CD4-positive, alpha-beta T cell (primary cell): Measurements from ENCODE around the gene XPR1. TPM values are rescaled to one million over a fixed set of nuclear protein-coding genes. Genes with fewer than 3 reads are reported as not detected.

Experiments
- ATAC-seq: fragments of 200-7000 bp; cut with Tn5 transposase; one replicate; pipeline ENCODE4 v1.10.0; 2022; ENCODE audit warnings: mild to moderate bottlenecking; ENCODE audit not compliant: poor library complexity
- CTCF ChIA-PET: fragments of 350-600 bp; sonication (Branson Sonifier 250); formaldehyde crosslinking; loops from one replicate; lab custom pipeline; 2021; ENCODE audit warnings: antibody characterized with exemption, inconsistent platforms; lab: Charles Lee
- POLR2A ChIA-PET: fragments of 350-600 bp; sonication (Branson Sonifier 250); formaldehyde crosslinking; loops from one replicate; lab custom pipeline; 2021; ENCODE audit warnings: antibody characterized with exemption, inconsistent platforms; lab: Charles Lee
- DNase-seq, 14 experiments: peaks; one replicate each; pipeline ENCODE4 v3.0.0-alpha.2; 2013 to 2020; ENCODE audit warnings: mixed read lengths in 2 of 14
- H3K27ac ChIP-seq, 2 donors: one replicate each; pipeline versions ENCODE4 v1.5.1 to v1.7.0; 2013; ENCODE audit warnings: low read length in 2 of 2, low read depth in 1 of 2, mild to moderate bottlenecking in 1 of 2
- H3K27me3 ChIP-seq, 2 experiments: 1 replicate in 1 of 2; 2 replicates in 1 of 2; pipeline versions ENCODE4 v1.6.1 to v1.7.0; 2013; ENCODE audit warnings: low read length in 2 of 2, control low read depth in 1 of 2, mild to moderate bottlenecking in 1 of 2, moderate library complexity in 1 of 2; ENCODE audit not compliant: insufficient read depth in 2 of 2, control insufficient read depth in 1 of 2
- H3K36me3 ChIP-seq: one replicate; pipeline ENCODE4 v1.6.1; 2013; ENCODE audit warnings: low read length, control low read depth; ENCODE audit not compliant: insufficient read depth
- H3K4me1 ChIP-seq: one replicate; pipeline ENCODE4 v1.6.1; 2013; ENCODE audit warnings: low read length, control low read depth; ENCODE audit not compliant: insufficient read depth
- H3K4me3 ChIP-seq: one replicate; pipeline ENCODE4 v1.5.1; 2013; ENCODE audit warnings: mild to moderate bottlenecking, low read length, moderate library complexity
- H3K9me3 ChIP-seq, 2 experiments: 1 replicate in 1 of 2; 2 replicates in 1 of 2; pipeline versions ENCODE4 v1.6.1 to v1.7.0; 2013; ENCODE audit warnings: low read length in 2 of 2, mild to moderate bottlenecking in 2 of 2, control low read depth in 1 of 2, moderate library complexity in 1 of 2; ENCODE audit not compliant: control insufficient read depth in 1 of 2, insufficient read depth in 1 of 2
- H3K27ac Mint-ChIP-seq: one replicate; pipeline ENCODE4 v1.8.0; 2020; ENCODE audit warnings: mixed read lengths
- H3K27me3 Mint-ChIP-seq: one replicate; pipeline ENCODE4 v1.8.0; 2021; ENCODE audit warnings: mixed read lengths
- H3K36me3 Mint-ChIP-seq: one replicate; pipeline ENCODE4 v1.8.0; 2021; ENCODE audit warnings: low read depth, mixed read lengths
- H3K4me1 Mint-ChIP-seq: one replicate; pipeline ENCODE4 v1.8.0; 2021; ENCODE audit warnings: low read depth, mixed read lengths
- H3K4me3 Mint-ChIP-seq: one replicate; pipeline ENCODE4 v1.8.0; 2020; ENCODE audit warnings: mild to moderate bottlenecking, mixed read lengths
- H3K9me3 Mint-ChIP-seq: one replicate; pipeline ENCODE4 v1.8.0; 2020; ENCODE audit warnings: mixed read lengths
- intact Hi-C, 2 experiments: fragments of 100-400 bp; cut with DNase I in 1 of 2; cut with micrococcal nuclease in 1 of 2; formaldehyde crosslinking; loops; one replicate each; pipeline versions ENCODE4 v1.15.1 to v1.9.0; 2023 to 2025; cut with DNase I, micrococcal nuclease
- total RNA-seq, 174 experiments: library from RNA in 2 of 174; stranded (reverse) in 2 of 174; gene quantifications; one replicate each; pipeline ENCODE4 v1.2.3 and lab custom pipeline; 2021 to 2026
- TF ChIP-seq, protein P1 (sequence below): fragments of 200-600 bp; IDR thresholded peaks from one replicate; pipeline ENCODE4 v1.8.0; 2022; ENCODE audit warnings: antibody characterized with exemption, mild to moderate bottlenecking

XPR1 gene
- total RNA-seq, 2 experiments from 2014 or later: 13.7 TPM

DNA sequence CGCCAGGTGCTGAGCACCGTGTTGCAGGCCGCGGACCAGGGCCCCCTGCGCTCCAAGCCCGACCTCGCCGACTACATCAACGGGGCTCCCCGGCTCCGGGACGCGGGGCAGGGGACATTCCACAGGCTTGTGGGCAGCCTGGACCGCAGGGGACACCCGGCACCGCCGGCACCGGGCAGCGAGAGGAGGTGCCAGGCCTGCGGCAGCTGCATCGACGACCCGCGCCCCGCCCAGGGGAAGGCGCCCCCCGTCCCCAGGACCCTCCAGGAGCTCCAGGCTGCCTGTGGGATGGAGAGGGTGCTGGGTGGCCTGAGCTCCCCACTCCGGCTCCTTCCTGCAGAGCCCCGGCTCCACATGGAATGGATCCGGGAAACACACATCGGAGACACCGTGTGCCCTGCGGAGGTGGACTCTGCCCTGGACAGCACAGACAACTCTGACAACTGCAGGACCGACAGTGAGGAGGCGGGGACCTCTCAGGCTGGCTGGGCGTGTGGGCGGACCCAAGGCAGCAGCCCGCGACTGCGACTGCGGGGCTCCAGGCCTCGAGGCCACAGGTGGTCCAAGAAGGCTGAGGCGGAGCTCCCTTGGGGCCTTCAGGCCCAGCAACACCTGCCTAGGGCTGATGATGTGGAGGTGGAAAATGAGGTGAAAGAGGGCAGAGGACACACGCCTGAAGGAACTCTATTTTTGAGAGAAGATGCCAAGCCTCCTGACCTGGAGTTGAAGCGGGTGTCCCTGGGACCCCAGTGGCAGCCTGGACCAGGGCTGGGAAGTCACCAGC lies 303.7 kb downstream of the XPR1 start:
- Histone ChIP-seq H3K9me3 (no peaks in the 10 kb centered on the region), H3K36me3 (no peaks in the 10 kb centered on the region), H3K4me3 (no peak overlapping the region), H3K27ac (no peak overlapping the region), H3K27me3 (no peaks in the 10 kb centered on the region), H3K4me1 (no peaks in the 10 kb centered on the region)
- intact Hi-C loops: no loop called here
- Mint-ChIP-seq H3K9me3 (no peaks in the 10 kb centered on the region), H3K36me3 (no peaks in the 10 kb centered on the region), H3K4me3 (no peak overlapping the region), H3K4me1 (no peaks in the 10 kb centered on the region), H3K27me3 (peaks cover 8% of the 10 kb centered on the region), H3K27ac (no peak overlapping the region)
- DNase-seq (no peak), ATAC-seq (no peak)
- POLR2A ChIA-PET: no interaction called here
- CTCF ChIA-PET: no interaction called here
- TF ChIP-seq, protein P1, sequence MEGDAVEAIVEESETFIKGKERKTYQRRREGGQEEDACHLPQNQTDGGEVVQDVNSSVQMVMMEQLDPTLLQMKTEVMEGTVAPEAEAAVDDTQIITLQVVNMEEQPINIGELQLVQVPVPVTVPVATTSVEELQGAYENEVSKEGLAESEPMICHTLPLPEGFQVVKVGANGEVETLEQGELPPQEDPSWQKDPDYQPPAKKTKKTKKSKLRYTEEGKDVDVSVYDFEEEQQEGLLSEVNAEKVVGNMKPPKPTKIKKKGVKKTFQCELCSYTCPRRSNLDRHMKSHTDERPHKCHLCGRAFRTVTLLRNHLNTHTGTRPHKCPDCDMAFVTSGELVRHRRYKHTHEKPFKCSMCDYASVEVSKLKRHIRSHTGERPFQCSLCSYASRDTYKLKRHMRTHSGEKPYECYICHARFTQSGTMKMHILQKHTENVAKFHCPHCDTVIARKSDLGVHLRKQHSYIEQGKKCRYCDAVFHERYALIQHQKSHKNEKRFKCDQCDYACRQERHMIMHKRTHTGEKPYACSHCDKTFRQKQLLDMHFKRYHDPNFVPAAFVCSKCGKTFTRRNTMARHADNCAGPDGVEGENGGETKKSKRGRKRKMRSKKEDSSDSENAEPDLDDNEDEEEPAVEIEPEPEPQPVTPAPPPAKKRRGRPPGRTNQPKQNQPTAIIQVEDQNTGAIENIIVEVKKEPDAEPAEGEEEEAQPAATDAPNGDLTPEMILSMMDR: no peak

DNA sequence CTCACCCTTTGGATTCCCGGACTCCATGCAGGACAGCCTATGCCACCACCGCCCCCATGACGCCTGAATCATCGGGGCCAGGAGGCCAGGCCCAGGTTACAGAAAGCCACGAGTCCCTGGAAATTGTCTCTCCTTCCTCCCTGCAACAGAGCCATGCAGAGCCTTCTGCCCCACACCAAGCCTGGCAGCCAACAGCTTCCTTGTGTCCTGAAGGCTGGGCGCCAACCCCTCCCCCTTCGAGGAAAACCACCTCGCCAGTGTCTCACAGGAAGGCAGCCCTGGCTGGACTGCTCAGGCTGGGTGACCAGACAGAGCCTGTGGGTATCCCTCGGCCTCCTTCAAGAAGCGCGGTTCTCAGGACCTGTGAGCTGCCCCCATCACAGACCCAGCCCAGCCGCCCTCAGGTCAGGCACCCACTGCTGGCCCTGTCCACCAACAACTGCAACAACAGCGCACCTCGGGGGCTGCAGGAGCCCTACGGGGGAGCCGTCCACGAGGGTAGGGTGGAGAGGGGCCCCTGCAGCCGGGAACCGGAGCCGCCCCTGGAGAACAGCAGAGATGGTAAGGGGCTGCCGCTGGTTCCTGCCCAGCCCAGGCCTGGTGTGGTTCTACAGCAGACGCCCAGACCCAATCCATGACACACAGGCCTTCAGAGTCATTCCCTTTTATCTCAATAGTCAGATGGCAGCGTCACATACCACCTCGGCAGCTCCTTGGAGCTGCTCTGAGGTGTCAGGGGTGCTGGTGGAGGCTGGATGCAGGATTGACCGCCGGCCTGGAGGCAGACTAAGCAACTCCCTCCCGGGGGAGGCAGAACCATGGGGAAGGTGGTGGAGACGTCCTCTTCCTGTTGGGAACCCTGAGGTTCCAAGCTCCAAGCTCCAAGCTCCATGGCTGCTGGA lies 304.5 kb downstream of the XPR1 start:
- POLR2A ChIA-PET: no interaction called here

DNA sequence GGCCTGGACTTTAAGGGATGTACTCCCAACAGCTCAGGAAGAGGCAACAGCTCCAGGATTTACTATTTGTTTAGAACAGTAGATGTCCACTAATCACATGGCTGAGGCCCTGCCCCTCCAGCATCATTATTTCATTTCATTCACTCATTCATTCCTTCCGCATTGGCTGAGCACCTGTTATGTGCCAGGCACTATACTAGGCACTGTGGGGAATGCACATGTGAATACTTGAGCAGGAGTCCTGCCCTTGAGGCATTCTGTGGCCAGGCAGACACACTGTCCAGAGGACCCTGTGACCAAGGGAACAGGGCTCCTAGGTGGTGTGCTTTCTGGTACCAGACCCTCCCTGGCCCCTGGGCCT lies 305.2 kb downstream of the XPR1 start:
- Histone ChIP-seq H3K27me3 (no peaks in the 10 kb centered on the region), H3K9me3 (no peaks in the 10 kb centered on the region), H3K4me3 (no peak overlapping the region), H3K27ac (no peak overlapping the region), H3K4me1 (no peaks in the 10 kb centered on the region), H3K36me3 (no peaks in the 10 kb centered on the region)
- Mint-ChIP-seq H3K4me3 (no peak overlapping the region), H3K27ac (no peak overlapping the region), H3K9me3 (no peaks in the 10 kb centered on the region), H3K36me3 (no peaks in the 10 kb centered on the region), H3K27me3 (peaks cover 8% of the 10 kb centered on the region), H3K4me1 (no peaks in the 10 kb centered on the region)
- ChIA-PET CTCF (no interaction called here), POLR2A (no interaction called here)
- ATAC-seq (no peak), DNase-seq (no peak)
- intact Hi-C loops: no loop called here
- TF ChIP-seq, protein P1: no peak

More for the DNA sequence above, 304.5 kb downstream of the XPR1 start:
- intact Hi-C loops: no loop called here
- CTCF ChIA-PET: no interaction called here
- Mint-ChIP-seq H3K9me3 (no peaks in the 10 kb centered on the region), H3K4me1 (no peaks in the 10 kb centered on the region), H3K27ac (no peak overlapping the region), H3K27me3 (peaks cover 8% of the 10 kb centered on the region), H3K4me3 (no peak overlapping the region), H3K36me3 (no peaks in the 10 kb centered on the region)
- Histone ChIP-seq H3K27ac (no peak overlapping the region), H3K36me3 (no peaks in the 10 kb centered on the region), H3K4me3 (no peak overlapping the region), H3K4me1 (no peaks in the 10 kb centered on the region), H3K9me3 (no peaks in the 10 kb centered on the region), H3K27me3 (no peaks in the 10 kb centered on the region)
- ATAC-seq (no peak), DNase-seq (no peak)
- TF ChIP-seq, protein P1: no peak
